Heart left ventricle (tissue), 13 donors: Measurements from ENCODE around the gene BNIP5.

Source experiments
- POLR2A ChIP-seq, 2 donors: fragments of 450-650 bp; IDR thresholded peaks; one replicate each; pipeline ENCODE4 v1.6.1; 2017; ENCODE audit warnings: antibody characterized with exemption in 2 of 2, mild to moderate bottlenecking in 2 of 2, moderate library complexity in 2 of 2
- TF ChIP-seq, protein P1 (sequence below), 12 donors: fragments of 200-600 bp; sonication (generic) in 4 of 12; IDR thresholded peaks; one replicate each; pipeline versions ENCODE4 v1.5.0 to v1.8.0; 2018 to 2022; ENCODE audit warnings: antibody characterized with exemption in 12 of 12, mild to moderate bottlenecking in 5 of 12
- donor health status: ischemic (EF 13 %, LVEDD 7.1; RV severe dilation, severe dysfunction).
- donor health status: DM: no; HTN: yes; CAD: no.
- donor health status: DM: no; HTN: no; CAD: no.
- donor health status: ischemic (EF 25% LVEDD 6.9; RV normal size, moderate dysfunction).
- donor health status: ischemic (EF 25% LVEDD 5.7; RV mildly dilated, moderate dysfunction).
- donor health status: ischemic (EF 35%, LVEDD 5.7; RV mildly dilated, moderate dysfunction).
- donor health status: nonischemic (EF 11% LVEDD 7.7; RV severe dilation, severe dysfunction).
- donor health status: DM: yes; HTN: yes; CAD: no.
- donor health status: PGD.
- donor health status: ischemic (EF 29% LVEDD 5.4; RV normal size, mild dysfunction).
- donor health status: nonischemic (EF 23%, LVEDD 6.1; RV moderate dilation, normal function).

- TF ChIP-seq, protein P1, sequence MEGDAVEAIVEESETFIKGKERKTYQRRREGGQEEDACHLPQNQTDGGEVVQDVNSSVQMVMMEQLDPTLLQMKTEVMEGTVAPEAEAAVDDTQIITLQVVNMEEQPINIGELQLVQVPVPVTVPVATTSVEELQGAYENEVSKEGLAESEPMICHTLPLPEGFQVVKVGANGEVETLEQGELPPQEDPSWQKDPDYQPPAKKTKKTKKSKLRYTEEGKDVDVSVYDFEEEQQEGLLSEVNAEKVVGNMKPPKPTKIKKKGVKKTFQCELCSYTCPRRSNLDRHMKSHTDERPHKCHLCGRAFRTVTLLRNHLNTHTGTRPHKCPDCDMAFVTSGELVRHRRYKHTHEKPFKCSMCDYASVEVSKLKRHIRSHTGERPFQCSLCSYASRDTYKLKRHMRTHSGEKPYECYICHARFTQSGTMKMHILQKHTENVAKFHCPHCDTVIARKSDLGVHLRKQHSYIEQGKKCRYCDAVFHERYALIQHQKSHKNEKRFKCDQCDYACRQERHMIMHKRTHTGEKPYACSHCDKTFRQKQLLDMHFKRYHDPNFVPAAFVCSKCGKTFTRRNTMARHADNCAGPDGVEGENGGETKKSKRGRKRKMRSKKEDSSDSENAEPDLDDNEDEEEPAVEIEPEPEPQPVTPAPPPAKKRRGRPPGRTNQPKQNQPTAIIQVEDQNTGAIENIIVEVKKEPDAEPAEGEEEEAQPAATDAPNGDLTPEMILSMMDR (IDR thresholded peaks at IDR 0.05) = no peak
- TF ChIP-seq POLR2A (IDR thresholded peaks at IDR 0.05) = no peak
These were observed 35.4 kb upstream of the BNIP5 start for GRCh38 chr6:36372088-36372487.
